Measurements from ENCODE around the gene CAV2.

The CAV2 gene

GRCh38 chr7:116554911-116555310, 55.4 kb downstream of the CAV2 start:
- H3K4me1 Mint-ChIP-seq (ENCODE audit: low read depth): no peaks in the 10 kb centered on the region
- H3K27me3 Mint-ChIP-seq: peaks cover 58% of the 10 kb centered on the region

GRCh38 chr7:116557066-116557585, 57.6 kb downstream of the CAV2 start:
- peaks cover 69% of the 10 kb centered on the region for H3K27me3 Mint-ChIP-seq
- DNase-seq: no peak
- H3K27ac Mint-ChIP-seq: no peak overlapping the region
- no peaks in the 10 kb centered on the region for H3K36me3 Mint-ChIP-seq (ENCODE audit: low read depth)
- H3K4me3 Mint-ChIP-seq: no peak overlapping the region
- H3K9me3 Mint-ChIP-seq: no peaks in the 10 kb centered on the region
- no peaks in the 10 kb centered on the region for H3K4me1 Mint-ChIP-seq (ENCODE audit: low read depth)

More at GRCh38 chr7:116554911-116555310, 55.4 kb downstream of the CAV2 start:
- Mint-ChIP-seq H3K4me3 (no peak overlapping the region), H3K9me3 (no peaks in the 10 kb centered on the region), H3K27ac (no peak overlapping the region), H3K36me3 (ENCODE audit: low read depth) (no peaks in the 10 kb centered on the region)
- DNase-seq: no peak

- Mint-ChIP-seq H3K27me3 (peaks cover 70% of the 10 kb centered on the region), H3K36me3 (ENCODE audit: low read depth) (no peaks in the 10 kb centered on the region), H3K4me1 (ENCODE audit: low read depth) (no peaks in the 10 kb centered on the region), H3K27ac (no peak overlapping the region), H3K4me3 (no peak overlapping the region), H3K9me3 (no peaks in the 10 kb centered on the region)
- DNase-seq: no peak
These were observed 58.4 kb downstream of the CAV2 start for GRCh38 chr7:116557901-116558300.

Data from activated T-cell treated with anti-CD3 and anti-CD28 coated beads, Interleukin-2, amount 50 U/mL, for 24 hours (primary cell).